NCI-H2196 treated with DMSO at 0.1 percent for 48 hours (cell line): ENCODE results near the gene GALNT9.
"Not testable (repeated sequence)": the region's sequence is repeated elsewhere in the genome, so short reads cannot be mapped to it uniquely, and the experiment has no call there.

Source experiments
- DNase-seq: peaks from one replicate; lab custom pipeline; 2025; ENCODE audit not compliant: unreplicated experiment; lab: John Stamatoyannopoulos, UW

The GALNT9 gene

GRCh38 chr12:132238488-132238854 lies 90.9 kb downstream of the GALNT9 start:
- DNase-seq = no peak

GRCh38 chr12:132237772-132238487 lies 91.5 kb downstream of the GALNT9 start:
- no peak for DNase-seq

- DNase-seq = no peak
Observed at GRCh38 chr12:132236930-132237771, 92.2 kb downstream of the GALNT9 start.

- DNase-seq = no peak
Observed at GRCh38 chr12:132236129-132236929, 93.1 kb downstream of the GALNT9 start.

- DNase-seq = no peak
Observed at GRCh38 chr12:132235116-132235820, 94.1 kb downstream of the GALNT9 start.

- no peak for DNase-seq
Observed at GRCh38 chr12:132230381-132230780, 99.0 kb downstream of the GALNT9 start.

GRCh38 chr12:132229926-132230325 lies 99.5 kb downstream of the GALNT9 start:
- no peak for DNase-seq

GRCh38 chr12:132229193-132229760 lies 100.1 kb downstream of the GALNT9 start:
- no peak for DNase-seq

GRCh38 chr12:132228476-132229192 lies 100.8 kb downstream of the GALNT9 start:
- no peak for DNase-seq

- DNase-seq = no peak
Observed at GRCh38 chr12:132227782-132228475, 101.5 kb downstream of the GALNT9 start.

- DNase-seq = no peak
Observed at GRCh38 chr12:132227118-132227517, 102.3 kb downstream of the GALNT9 start.

GRCh38 chr12:132226604-132227003 lies 102.8 kb downstream of the GALNT9 start:
- DNase-seq = no peak

GRCh38 chr12:132225214-132225613 lies 104.2 kb downstream of the GALNT9 start:
- DNase-seq = no peak

GRCh38 chr12:132224484-132224883 lies 104.9 kb downstream of the GALNT9 start:
- DNase-seq = no peak

- no peak for DNase-seq
Observed at GRCh38 chr12:132222808-132223173, 106.6 kb downstream of the GALNT9 start.

- no peak for DNase-seq
Observed at GRCh38 chr12:132222096-132222807, 107.1 kb downstream of the GALNT9 start.

GRCh38 chr12:132219761-132220160 lies 109.6 kb downstream of the GALNT9 start:
- DNase-seq = not testable (repeated sequence)

- DNase-seq = no peak
Observed at GRCh38 chr12:132219323-132219722, 110.1 kb downstream of the GALNT9 start.

GRCh38 chr12:132218915-132219314 lies 110.5 kb downstream of the GALNT9 start:
- DNase-seq = no peak
